GM12874 (cell line): Measurements from ENCODE around the gene FAR1.

ENCODE experiments used
- TF ChIP-seq, protein P1 (sequence below): IDR thresholded peaks from 2 replicates; pipeline ENCODE4 v1.5.1; 2011; ENCODE audit warnings: low read depth, mild to moderate bottlenecking, control low read depth, low read length, moderate library complexity; ENCODE audit not compliant: insufficient read depth

Gene FAR1

DNA sequence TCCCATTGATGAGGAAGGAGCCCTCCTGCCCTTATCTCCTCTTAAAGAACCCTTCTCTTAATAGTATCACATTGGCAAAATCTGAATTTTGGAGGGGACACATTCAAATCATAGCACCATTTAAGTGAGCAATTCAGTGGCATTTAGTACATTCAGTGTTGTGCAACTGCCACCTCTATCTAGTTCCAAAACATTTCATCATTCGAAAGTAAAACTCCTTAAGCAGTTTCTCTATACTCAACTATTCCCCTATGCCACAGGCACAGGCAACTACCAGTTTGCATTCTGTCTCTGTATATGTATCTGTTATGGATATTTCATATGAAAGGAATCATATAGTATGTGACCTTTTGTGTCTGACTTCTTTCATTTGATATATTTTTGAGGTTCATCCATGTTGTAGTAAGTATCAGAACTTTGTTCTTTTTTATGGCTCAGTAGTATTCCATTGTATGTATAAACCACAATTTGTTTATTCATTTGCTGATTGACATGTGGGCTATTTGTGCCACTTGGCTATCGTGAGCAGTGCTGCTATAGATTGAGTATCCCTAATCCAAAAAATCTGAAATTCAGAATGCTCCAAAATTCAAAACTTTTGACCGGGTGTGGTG lies 22.9 kb downstream of the FAR1 start:
- TF ChIP-seq, protein P1, sequence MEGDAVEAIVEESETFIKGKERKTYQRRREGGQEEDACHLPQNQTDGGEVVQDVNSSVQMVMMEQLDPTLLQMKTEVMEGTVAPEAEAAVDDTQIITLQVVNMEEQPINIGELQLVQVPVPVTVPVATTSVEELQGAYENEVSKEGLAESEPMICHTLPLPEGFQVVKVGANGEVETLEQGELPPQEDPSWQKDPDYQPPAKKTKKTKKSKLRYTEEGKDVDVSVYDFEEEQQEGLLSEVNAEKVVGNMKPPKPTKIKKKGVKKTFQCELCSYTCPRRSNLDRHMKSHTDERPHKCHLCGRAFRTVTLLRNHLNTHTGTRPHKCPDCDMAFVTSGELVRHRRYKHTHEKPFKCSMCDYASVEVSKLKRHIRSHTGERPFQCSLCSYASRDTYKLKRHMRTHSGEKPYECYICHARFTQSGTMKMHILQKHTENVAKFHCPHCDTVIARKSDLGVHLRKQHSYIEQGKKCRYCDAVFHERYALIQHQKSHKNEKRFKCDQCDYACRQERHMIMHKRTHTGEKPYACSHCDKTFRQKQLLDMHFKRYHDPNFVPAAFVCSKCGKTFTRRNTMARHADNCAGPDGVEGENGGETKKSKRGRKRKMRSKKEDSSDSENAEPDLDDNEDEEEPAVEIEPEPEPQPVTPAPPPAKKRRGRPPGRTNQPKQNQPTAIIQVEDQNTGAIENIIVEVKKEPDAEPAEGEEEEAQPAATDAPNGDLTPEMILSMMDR: no peak

DNA sequence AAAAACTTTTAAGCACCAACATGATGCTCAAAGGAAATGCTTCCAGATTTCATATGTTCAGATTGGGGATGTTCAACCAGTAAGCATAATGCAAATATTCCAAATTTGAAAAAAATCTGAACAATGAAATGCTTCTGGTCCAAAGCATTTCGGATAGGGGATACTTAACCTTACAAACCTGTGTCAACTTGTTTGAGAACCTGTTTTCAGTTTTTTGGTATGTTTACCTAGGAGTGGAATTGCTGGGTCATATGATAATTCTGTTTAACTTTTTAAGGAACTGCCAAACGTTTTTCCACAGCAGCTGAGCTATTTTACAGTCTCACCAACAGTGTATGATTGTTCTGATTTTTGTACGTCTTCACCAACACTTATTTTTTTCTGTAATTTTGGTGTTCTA lies 23.7 kb downstream of the FAR1 start:
- TF ChIP-seq, protein P1: no peak

DNA sequence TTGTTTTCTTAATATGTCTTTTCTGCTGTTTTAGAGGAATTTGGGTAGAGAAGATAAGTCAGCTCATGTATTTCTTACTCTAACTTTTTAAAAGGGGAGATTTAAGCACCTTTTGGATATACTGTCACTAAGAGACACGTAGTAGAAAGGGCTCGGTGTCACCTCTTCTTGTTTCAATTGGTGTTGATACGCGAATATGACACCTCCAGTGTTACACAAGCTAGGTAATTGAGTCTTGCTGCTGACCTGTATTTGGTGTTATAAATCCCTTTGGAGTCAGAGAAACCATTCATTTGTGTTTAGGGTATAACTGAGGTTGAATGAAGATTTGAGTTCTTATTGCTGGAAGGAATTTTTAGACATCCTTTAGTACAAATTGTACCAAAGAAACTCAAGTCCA lies 25.6 kb downstream of the FAR1 start:
- TF ChIP-seq, protein P1: no peak

DNA sequence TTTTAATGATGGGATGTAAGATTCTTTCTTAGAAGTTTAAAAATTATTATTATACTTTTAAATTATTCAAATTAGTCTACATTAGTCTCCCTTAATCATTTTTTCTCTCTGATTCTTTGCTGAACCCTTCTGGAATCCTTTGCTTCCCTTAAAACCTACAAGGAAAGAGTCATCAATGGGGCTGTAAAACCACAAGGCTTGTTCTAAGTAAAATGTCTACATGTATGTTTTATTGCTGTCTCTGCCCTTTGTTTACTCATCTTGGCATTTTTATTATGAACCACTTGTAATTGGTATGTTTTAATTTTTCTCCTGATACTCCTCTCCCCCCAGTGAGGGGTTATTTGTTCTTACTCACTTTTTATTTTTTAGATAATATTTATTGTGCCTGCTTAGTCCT lies 27.4 kb downstream of the FAR1 start:
- TF ChIP-seq, protein P1: no peak

DNA sequence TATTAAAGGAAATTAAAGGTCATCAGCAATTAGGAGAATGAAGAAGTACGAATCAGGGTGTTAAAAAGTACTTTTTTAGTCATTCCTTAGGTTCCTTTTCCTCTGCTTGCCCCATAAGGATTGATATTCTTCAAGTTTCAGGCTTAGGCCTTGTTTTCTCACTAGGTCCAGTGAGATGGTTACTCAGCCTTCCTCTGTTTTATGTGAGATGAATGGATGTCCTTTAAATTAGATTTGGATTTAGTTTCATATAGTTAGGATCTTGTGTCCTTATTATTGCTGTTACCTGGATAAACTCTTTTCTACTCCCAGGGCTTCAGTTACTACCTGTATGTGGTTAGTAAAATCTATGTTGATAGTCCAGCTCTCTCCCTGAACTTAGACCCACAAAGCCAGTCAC lies 29.2 kb downstream of the FAR1 start:
- TF ChIP-seq, protein P1: no peak

DNA sequence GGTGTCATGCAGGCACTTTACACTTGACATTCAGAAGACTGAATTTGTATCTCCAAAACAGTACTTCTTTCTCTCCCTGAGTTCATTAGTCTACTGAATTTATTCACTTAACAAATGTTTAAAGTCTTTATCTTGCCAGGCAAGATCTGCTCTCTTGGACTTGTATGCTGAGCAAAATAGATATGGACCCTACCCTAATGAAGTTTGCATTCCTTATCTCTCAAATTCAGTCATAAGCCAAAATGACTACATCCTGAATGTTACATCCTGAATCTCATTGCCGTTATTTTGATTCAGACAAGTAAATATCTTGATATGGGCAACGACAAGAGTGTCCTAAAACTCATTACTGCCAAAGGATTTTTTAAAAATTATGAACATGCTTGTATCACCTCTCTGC lies 29.7 kb downstream of the FAR1 start:
- TF ChIP-seq, protein P1: no peak

DNA sequence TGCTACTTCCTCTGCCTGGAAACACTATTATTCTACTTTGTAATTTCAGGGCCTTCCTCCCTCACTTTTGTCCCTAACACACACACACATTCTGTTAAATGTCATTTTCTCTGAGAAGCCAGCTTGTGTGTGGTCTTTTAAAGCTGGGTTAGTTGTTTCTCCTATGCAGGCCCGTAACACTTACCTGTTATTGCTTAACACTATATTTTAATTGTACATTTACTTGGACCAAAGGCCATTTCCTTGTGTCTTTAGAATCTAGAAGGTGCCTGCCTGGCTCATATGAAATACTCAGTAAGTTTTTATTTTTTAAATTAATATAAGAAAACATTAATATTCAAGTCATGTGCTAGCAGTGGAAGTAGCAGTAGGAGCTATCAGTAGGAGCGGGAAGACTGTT lies 30.6 kb downstream of the FAR1 start:
- TF ChIP-seq, protein P1: no peak
